ENCODE measurements around the gene RHBDF1. TPM values are rescaled to one million over a fixed set of nuclear protein-coding genes. Genes with fewer than 3 reads are reported as not detected.

The RHBDF1 gene
- total and polyA plus RNA-seq, 4 donors: 1.8 to 6.2 (median 3.5) TPM

DNA sequence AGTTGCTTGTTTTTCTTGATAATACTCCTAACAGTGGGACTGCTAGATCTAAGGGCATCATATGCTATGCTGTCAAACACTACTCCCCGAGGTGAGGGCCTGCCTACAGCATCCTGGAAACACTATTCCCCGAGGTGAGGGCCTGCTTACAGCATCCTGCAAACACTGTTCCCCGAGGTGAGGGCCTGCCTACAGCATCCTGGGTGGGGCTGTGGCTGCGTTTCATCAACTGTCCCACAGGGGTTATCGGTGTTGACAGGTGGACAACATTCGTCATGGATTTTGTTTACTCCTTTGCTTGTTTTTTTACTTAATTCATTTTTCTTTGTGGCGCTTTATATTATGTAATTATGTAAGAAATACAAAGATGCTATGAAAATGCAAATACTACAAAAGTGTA is 43.6 kb upstream of the RHBDF1 start:
- Histone ChIP-seq H3K4me3 (ENCODE audit: low read depth in 1 of 3, low read length in 3 of 3) (no peak overlapping the region), H3K36me3 (ENCODE audit: control insufficient read depth in 4 of 4, insufficient read depth in 3 of 4, low read depth in 1 of 4, low read length in 3 of 4) (peaks cover 0 to 18% (median 4%) of the 10 kb centered on the region in 4 donors), H3K4me1 (ENCODE audit: control insufficient read depth in 4 of 4, insufficient read depth in 4 of 4, low read length in 3 of 4) (no peaks in the 10 kb centered on the region), H3K9me3 (ENCODE audit: control insufficient read depth in 4 of 4, low read length in 3 of 4) (no peaks in the 10 kb centered on the region), H3K27me3 (ENCODE audit: control insufficient read depth in 4 of 4, insufficient read depth in 4 of 4, low read length in 3 of 4) (no peaks in the 10 kb centered on the region), H3K9ac (ENCODE audit: low read depth in 1 of 2, low read length in 2 of 2) (no peak overlapping the region), H3K27ac (ENCODE audit: low read depth in 1 of 2, low read length in 2 of 2) (no peak overlapping the region)
- TF ChIP-seq FOXA1 (IDR thresholded peaks at IDR 0.05): no peak
- TF ChIP-seq SP1 (IDR thresholded peaks at IDR 0.05): no peak
- TF ChIP-seq TAF1 (conservative IDR thresholded peaks at IDR 0.05): no peak
- TF ChIP-seq, protein P1, sequence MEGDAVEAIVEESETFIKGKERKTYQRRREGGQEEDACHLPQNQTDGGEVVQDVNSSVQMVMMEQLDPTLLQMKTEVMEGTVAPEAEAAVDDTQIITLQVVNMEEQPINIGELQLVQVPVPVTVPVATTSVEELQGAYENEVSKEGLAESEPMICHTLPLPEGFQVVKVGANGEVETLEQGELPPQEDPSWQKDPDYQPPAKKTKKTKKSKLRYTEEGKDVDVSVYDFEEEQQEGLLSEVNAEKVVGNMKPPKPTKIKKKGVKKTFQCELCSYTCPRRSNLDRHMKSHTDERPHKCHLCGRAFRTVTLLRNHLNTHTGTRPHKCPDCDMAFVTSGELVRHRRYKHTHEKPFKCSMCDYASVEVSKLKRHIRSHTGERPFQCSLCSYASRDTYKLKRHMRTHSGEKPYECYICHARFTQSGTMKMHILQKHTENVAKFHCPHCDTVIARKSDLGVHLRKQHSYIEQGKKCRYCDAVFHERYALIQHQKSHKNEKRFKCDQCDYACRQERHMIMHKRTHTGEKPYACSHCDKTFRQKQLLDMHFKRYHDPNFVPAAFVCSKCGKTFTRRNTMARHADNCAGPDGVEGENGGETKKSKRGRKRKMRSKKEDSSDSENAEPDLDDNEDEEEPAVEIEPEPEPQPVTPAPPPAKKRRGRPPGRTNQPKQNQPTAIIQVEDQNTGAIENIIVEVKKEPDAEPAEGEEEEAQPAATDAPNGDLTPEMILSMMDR (IDR thresholded peaks at IDR 0.05; ENCODE audit: low read depth, low read length, missing input control): no peak
- TF ChIP-seq, protein P2, sequence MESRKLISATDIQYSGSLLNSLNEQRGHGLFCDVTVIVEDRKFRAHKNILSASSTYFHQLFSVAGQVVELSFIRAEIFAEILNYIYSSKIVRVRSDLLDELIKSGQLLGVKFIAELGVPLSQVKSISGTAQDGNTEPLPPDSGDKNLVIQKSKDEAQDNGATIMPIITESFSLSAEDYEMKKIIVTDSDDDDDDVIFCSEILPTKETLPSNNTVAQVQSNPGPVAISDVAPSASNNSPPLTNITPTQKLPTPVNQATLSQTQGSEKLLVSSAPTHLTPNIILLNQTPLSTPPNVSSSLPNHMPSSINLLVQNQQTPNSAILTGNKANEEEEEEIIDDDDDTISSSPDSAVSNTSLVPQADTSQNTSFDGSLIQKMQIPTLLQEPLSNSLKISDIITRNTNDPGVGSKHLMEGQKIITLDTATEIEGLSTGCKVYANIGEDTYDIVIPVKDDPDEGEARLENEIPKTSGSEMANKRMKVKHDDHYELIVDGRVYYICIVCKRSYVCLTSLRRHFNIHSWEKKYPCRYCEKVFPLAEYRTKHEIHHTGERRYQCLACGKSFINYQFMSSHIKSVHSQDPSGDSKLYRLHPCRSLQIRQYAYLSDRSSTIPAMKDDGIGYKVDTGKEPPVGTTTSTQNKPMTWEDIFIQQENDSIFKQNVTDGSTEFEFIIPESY (IDR thresholded peaks at IDR 0.05): no peak
- WGBS: 78% methylated on average over 7 of the region's 7 CpGs
- DNase-seq (ENCODE audit: low spot score): no peak

DNA sequence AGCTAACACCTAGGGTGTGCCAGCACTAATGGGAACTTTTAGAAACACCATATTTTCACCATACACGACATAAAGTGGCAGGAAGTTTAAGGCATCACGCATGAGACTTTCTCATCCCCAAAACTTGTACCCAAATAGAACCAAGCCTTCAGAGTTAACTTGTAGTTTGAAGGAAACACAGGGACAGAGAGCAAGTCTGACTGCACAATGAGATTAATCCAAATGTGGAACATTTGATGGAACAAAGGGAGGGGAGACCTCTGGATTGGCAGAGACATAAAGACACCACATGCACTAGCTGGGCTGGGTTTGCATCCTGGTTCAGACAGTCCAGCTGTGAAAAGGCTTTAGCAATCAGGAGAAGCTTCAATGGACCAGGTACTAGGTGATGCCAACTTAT is 41.9 kb upstream of the RHBDF1 start:
- no peak overlapping the region for H3K4me3 ChIP-seq (ENCODE audit: low read depth in 1 of 3, low read length in 3 of 3)
- H3K36me3 ChIP-seq (ENCODE audit: control insufficient read depth in 4 of 4, insufficient read depth in 3 of 4, low read depth in 1 of 4, low read length in 3 of 4): peaks cover 3 to 24% (median 6%) of the 10 kb centered on the region in 4 donors
- no peak overlapping the region for H3K9ac ChIP-seq (ENCODE audit: low read depth in 1 of 2, low read length in 2 of 2)
- 95% methylated on average over 2 of the region's 2 CpGs for WGBS
- DNase-seq (ENCODE audit: low spot score): no peak
- no peaks in the 10 kb centered on the region for H3K9me3 ChIP-seq (ENCODE audit: control insufficient read depth in 4 of 4, low read length in 3 of 4)
- H3K4me1 ChIP-seq (ENCODE audit: control insufficient read depth in 4 of 4, insufficient read depth in 4 of 4, low read length in 3 of 4): no peaks in the 10 kb centered on the region
- H3K27me3 ChIP-seq (ENCODE audit: control insufficient read depth in 4 of 4, insufficient read depth in 4 of 4, low read length in 3 of 4): no peaks in the 10 kb centered on the region
- TF ChIP-seq, protein P1 (IDR thresholded peaks at IDR 0.05; ENCODE audit: low read depth, low read length, missing input control): no peak
- no peak for TF ChIP-seq RAD21 (IDR thresholded peaks at IDR 0.05)
- TF ChIP-seq SP1 (IDR thresholded peaks at IDR 0.05): no peak
- no peak for TF ChIP-seq TAF1 (conservative IDR thresholded peaks at IDR 0.05)
- TF ChIP-seq, protein P3, sequence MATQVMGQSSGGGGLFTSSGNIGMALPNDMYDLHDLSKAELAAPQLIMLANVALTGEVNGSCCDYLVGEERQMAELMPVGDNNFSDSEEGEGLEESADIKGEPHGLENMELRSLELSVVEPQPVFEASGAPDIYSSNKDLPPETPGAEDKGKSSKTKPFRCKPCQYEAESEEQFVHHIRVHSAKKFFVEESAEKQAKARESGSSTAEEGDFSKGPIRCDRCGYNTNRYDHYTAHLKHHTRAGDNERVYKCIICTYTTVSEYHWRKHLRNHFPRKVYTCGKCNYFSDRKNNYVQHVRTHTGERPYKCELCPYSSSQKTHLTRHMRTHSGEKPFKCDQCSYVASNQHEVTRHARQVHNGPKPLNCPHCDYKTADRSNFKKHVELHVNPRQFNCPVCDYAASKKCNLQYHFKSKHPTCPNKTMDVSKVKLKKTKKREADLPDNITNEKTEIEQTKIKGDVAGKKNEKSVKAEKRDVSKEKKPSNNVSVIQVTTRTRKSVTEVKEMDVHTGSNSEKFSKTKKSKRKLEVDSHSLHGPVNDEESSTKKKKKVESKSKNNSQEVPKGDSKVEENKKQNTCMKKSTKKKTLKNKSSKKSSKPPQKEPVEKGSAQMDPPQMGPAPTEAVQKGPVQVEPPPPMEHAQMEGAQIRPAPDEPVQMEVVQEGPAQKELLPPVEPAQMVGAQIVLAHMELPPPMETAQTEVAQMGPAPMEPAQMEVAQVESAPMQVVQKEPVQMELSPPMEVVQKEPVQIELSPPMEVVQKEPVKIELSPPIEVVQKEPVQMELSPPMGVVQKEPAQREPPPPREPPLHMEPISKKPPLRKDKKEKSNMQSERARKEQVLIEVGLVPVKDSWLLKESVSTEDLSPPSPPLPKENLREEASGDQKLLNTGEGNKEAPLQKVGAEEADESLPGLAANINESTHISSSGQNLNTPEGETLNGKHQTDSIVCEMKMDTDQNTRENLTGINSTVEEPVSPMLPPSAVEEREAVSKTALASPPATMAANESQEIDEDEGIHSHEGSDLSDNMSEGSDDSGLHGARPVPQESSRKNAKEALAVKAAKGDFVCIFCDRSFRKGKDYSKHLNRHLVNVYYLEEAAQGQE (IDR thresholded peaks at IDR 0.05): no peak
- TF ChIP-seq, protein P4, sequence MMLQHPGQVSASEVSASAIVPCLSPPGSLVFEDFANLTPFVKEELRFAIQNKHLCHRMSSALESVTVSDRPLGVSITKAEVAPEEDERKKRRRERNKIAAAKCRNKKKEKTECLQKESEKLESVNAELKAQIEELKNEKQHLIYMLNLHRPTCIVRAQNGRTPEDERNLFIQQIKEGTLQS (IDR thresholded peaks at IDR 0.05): no peak
- TF ChIP-seq NR2F2 (IDR thresholded peaks at IDR 0.05): no peak
- TF ChIP-seq FOXA1 (IDR thresholded peaks at IDR 0.05): no peak
- TF ChIP-seq, protein P2 (IDR thresholded peaks at IDR 0.05): no peak
- TF ChIP-seq EGR1 (IDR thresholded peaks at IDR 0.05; ENCODE audit: low read depth in 2 of 2): no peak
- TF ChIP-seq JUND (IDR thresholded peaks at IDR 0.05): no peak
- H3K27ac ChIP-seq (ENCODE audit: low read depth in 1 of 2, low read length in 2 of 2): no peak overlapping the region
